Testis (tissue), 2 donors: ENCODE measurements around the gene ZNF780B.

Source experiments
- POLR2A ChIP-seq: fragments of 450-650 bp; IDR thresholded peaks from one replicate; pipeline ENCODE4 v1.6.1; 2017; ENCODE audit warnings: antibody characterized with exemption, mild to moderate bottlenecking, moderate library complexity
- TF ChIP-seq, protein P1 (sequence below), 3 experiments: fragments of 450-650 bp in 2 of 3; fragments of 200-600 bp in 1 of 3; sonication (generic) in 1 of 3; IDR thresholded peaks; one replicate each; pipeline ENCODE4 v1.5.1; 2016 to 2019; ENCODE audit warnings: antibody characterized with exemption in 3 of 3, mild to moderate bottlenecking in 2 of 3, moderate library complexity in 1 of 3

DNA sequence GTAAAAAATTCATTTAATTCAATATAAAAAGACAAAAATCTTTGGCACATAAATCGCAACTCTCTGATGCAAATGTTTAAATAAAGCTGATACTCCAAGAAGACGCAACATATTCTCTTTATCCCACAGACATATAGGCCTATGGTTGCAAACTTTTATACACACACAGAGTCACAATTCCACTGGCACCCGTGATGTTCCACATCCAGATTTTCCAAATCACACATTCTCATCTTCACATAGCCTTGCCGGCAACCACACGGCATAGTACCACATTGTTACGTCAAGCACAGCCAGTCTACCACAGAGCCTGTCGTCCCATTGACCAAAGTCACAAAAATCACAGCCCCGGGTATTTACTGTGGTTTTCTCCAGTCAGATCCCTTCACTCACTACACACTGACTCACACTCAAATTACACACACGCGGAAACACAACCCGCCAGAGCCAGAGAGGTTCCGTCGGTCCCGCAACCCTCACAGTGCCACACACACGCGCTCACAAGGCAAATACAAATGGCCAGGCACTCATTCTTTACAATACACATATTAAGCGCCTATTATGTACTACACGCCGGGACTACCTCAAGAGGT is 59.7 kb downstream of the ZNF780B start:
- TF ChIP-seq, protein P1, sequence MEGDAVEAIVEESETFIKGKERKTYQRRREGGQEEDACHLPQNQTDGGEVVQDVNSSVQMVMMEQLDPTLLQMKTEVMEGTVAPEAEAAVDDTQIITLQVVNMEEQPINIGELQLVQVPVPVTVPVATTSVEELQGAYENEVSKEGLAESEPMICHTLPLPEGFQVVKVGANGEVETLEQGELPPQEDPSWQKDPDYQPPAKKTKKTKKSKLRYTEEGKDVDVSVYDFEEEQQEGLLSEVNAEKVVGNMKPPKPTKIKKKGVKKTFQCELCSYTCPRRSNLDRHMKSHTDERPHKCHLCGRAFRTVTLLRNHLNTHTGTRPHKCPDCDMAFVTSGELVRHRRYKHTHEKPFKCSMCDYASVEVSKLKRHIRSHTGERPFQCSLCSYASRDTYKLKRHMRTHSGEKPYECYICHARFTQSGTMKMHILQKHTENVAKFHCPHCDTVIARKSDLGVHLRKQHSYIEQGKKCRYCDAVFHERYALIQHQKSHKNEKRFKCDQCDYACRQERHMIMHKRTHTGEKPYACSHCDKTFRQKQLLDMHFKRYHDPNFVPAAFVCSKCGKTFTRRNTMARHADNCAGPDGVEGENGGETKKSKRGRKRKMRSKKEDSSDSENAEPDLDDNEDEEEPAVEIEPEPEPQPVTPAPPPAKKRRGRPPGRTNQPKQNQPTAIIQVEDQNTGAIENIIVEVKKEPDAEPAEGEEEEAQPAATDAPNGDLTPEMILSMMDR (IDR thresholded peaks at IDR 0.05), result no peak
- TF ChIP-seq POLR2A, result no peak
